K562 (cell line): ENCODE data around the gene BZW2. TPM values are rescaled to one million over a fixed set of nuclear protein-coding genes. Genes with fewer than 3 reads are reported as not detected.

Experiments used
- ARID2 ChIP-seq: fragments of 450-650 bp; IDR thresholded peaks from 2 replicates; pipeline ENCODE4 v1.6.1; 2017; ENCODE audit warnings: antibody characterized with exemption, mild to moderate bottlenecking
- ARNT ChIP-seq, 2 experiments: fragments of 450-650 bp; IDR thresholded peaks; 2 replicates each; pipeline ENCODE4 v1.6.1; 2016; ENCODE audit warnings: mild to moderate bottlenecking in 1 of 2
- COPS2 ChIP-seq: fragments of 450-650 bp; conservative IDR thresholded peaks from 2 replicates; pipeline ENCODE4 v1.6.1; 2016; ENCODE audit warnings: mild to moderate bottlenecking, moderate library complexity
- CREB1 ChIP-seq, 2 experiments: sonication (generic) in 1 of 2; formaldehyde crosslinking in 1 of 2; IDR thresholded peaks; 2 replicates each; pipeline versions ENCODE4 v1.6.1 to v1.8.0; 2012 to 2022; ENCODE audit warnings: inconsistent platforms in 1 of 2, mild to moderate bottlenecking in 1 of 2, missing genetic modification reagents in 1 of 2, moderate library complexity in 1 of 2
- CXXC5 ChIP-seq: fragments of 250-450 bp; sonication (Bioruptor Pico); IDR thresholded peaks from 2 replicates; pipeline ENCODE4 v1.8.0; 2022; ENCODE audit warnings: inconsistent platforms, mild to moderate bottlenecking, moderate library complexity
- E4F1 ChIP-seq: fragments of 250-450 bp; sonication (Bioruptor Pico); IDR thresholded peaks from 2 replicates; pipeline ENCODE4 v1.5.0; 2021; ENCODE audit warnings: mild to moderate bottlenecking, borderline replicate concordance
- EHMT2 ChIP-seq: fragments of 450-650 bp; IDR thresholded peaks from 2 replicates; pipeline ENCODE4 v1.6.1; 2018; ENCODE audit warnings: antibody characterized with exemption
- FOSL1 ChIP-seq: fragments of 200-800 bp; sonication (Bioruptor generic); conservative IDR thresholded peaks from 2 replicates; pipeline ENCODE4 v1.6.1; 2016; ENCODE audit warnings: missing genetic modification characterization, missing compliant biosample characterization
- GABPA ChIP-seq: fragments of 200-800 bp; sonication (Bioruptor generic); conservative IDR thresholded peaks from 2 replicates; pipeline ENCODE4 v1.6.1; 2016; ENCODE audit warnings: low read depth, missing genetic modification characterization, missing compliant biosample characterization
- HES1 ChIP-seq: fragments of 450-650 bp; IDR thresholded peaks from 2 replicates; pipeline ENCODE4 v1.6.1; 2016; ENCODE audit warnings: low read depth, mild to moderate bottlenecking, moderate library complexity
- HMG20B ChIP-seq: fragments of 250-450 bp; sonication (Bioruptor Pico); IDR thresholded peaks from 2 replicates; pipeline ENCODE4 v1.5.0; 2021; ENCODE audit warnings: mild to moderate bottlenecking
- KAT2B ChIP-seq: IDR thresholded peaks from one replicate; pipeline ENCODE4 v1.6.1; 2012; ENCODE audit warnings: low read depth, mild to moderate bottlenecking, control low read depth, inconsistent platforms, low read length, moderate library complexity
- MNT ChIP-seq, 2 experiments: fragments of 450-650 bp; conservative IDR thresholded peaks; 2 replicates each; pipeline ENCODE4 v1.6.1; 2017; ENCODE audit warnings: mild to moderate bottlenecking in 2 of 2, moderate library complexity in 2 of 2
- MYC ChIP-seq, 2 experiments: fragments of 250-450 bp in 1 of 2; sonication (Bioruptor Pico) in 1 of 2; IDR thresholded peaks; 2 replicates each; pipeline versions ENCODE4 v1.5.1 to v1.6.1; 2012 to 2021; ENCODE audit warnings: low read depth in 2 of 2, borderline replicate concordance in 1 of 2, improper control_type of control experiment in 1 of 2, low read length in 1 of 2, mild to moderate bottlenecking in 1 of 2, moderate library complexity in 1 of 2
- RUNX1 ChIP-seq: sonication (generic); IDR thresholded peaks from 2 replicates; pipeline ENCODE4 v1.6.1; 2016; ENCODE audit warnings: antibody characterized with exemption, low read depth
- SIN3A ChIP-seq, 2 experiments: fragments of 150-350 bp in 1 of 2; IDR thresholded peaks; 2 replicates each; pipeline ENCODE4 v1.6.1; 2011 to 2016; ENCODE audit warnings: borderline replicate concordance in 2 of 2, low read depth in 2 of 2, low read length in 2 of 2, mild to moderate bottlenecking in 2 of 2, moderate library complexity in 2 of 2; ENCODE audit not compliant: control insufficient read depth in 1 of 2
- SMAD3 ChIP-seq: fragments of 450-650 bp; formaldehyde crosslinking; conservative IDR thresholded peaks from 2 replicates; pipeline ENCODE4 v1.4.0; 2020; ENCODE audit warnings: mild to moderate bottlenecking
- SUPT5H ChIP-seq: fragments of 450-650 bp; IDR thresholded peaks from 2 replicates; pipeline ENCODE4 v1.6.1; 2016
- TAF1 ChIP-seq: IDR thresholded peaks from 2 replicates; pipeline ENCODE4 v1.6.1; 2011; ENCODE audit warnings: mild to moderate bottlenecking, low read length, moderate library complexity; ENCODE audit not compliant: insufficient read depth, control insufficient read depth, severe bottlenecking; ENCODE audit errors: extremely low read depth
- ZNF124 ChIP-seq: sonication (generic); formaldehyde crosslinking; IDR thresholded peaks from 2 replicates; pipeline ENCODE4 v1.8.1; 2022; ENCODE audit warnings: missing genetic modification reagents
- ZNF282 ChIP-seq: sonication (generic); formaldehyde crosslinking; IDR thresholded peaks from 2 replicates; pipeline ENCODE4 v1.8.1; 2023; ENCODE audit warnings: missing genetic modification reagents
- ZNF408 ChIP-seq: fragments of 250-450 bp; sonication (Bioruptor Pico); IDR thresholded peaks from 2 replicates; pipeline ENCODE4 v1.4.0; 2020; ENCODE audit warnings: low read depth, mild to moderate bottlenecking, moderate library complexity
- ZNF41 ChIP-seq: fragments of 250-450 bp; sonication (Bioruptor Pico); conservative IDR thresholded peaks from 2 replicates; pipeline ENCODE4 v1.4.0; 2020; ENCODE audit warnings: mild to moderate bottlenecking
- ZNF717 ChIP-seq: fragments of 250-450 bp; sonication (Bioruptor Pico); IDR thresholded peaks from 2 replicates; pipeline ENCODE4 v1.5.0; 2021
- polyA plus RNA-seq, 8 experiments: library from polyadenylated mRNA; depleted of rRNA in 4 of 8; stranded (reverse) in 5 of 8; unstranded in 3 of 8; fragments of >200 nt; fragmentation: Nextera tagmentation in 2 of 8; fragmentation: Illumina TruSeq in 1 of 8; extraction: Ambion mirVana in 2 of 8; extraction: Trizol in 1 of 8; gene quantifications; 2 replicates each; pipeline versions ENCODE4 v1.2.1 to v1.2.3, GENCODE V29; 2011 to 2014; ENCODE audit warnings: inconsistent platforms in 1 of 8, missing spikeins in 1 of 8
- total RNA-seq, 7 experiments: library from RNA; depleted of rRNA in 6 of 7; stranded (reverse); fragments of >200 nt in 6 of 7; fragmentation: Illumina TruSeq in 2 of 7; extraction: Trizol in 2 of 7; gene quantifications; 2 replicates each; pipeline versions ENCODE4 v1.2.1 to v1.2.3, GENCODE V29; 2011 to 2021; ENCODE audit warnings: low replicate concordance in 1 of 7

Gene BZW2
- total and polyA plus RNA-seq, 9 of the 15 experiments (the other 6 are each of a cell fraction or from before 2014, with no cell fraction given), result 140 to 316 (median 173) TPM

GRCh38 chr7:16740623-16740953 lies 94.6 kb downstream of the BZW2 start (continued):
- TF ChIP-seq CXXC5 (CRISPR knock-in tag) (0 out of 2 replicates have a peak, but pooled peaks have one; percentile 4), E4F1 (CRISPR knock-in tag) (no peak), EHMT2 (no peak), SIN3A (IDR thresholded peaks at IDR 0.05; ENCODE audit: borderline replicate concordance in 2 of 2, control insufficient read depth in 1 of 2, low read depth in 2 of 2, low read length in 2 of 2) (no peak), ZNF124 (CRISPR knock-in tag) (no peak), MYC (IDR thresholded peaks at IDR 0.05; ENCODE audit: low read depth, low read length) (no peak), MYC (CRISPR knock-in tag; IDR thresholded peaks at IDR 0.05; ENCODE audit: borderline replicate concordance, low read depth) (no peak), ARID2 (no peak), TAF1 (no peak), HES1 (0 out of 2 replicates have a peak, but pooled peaks have one; percentile 3), RUNX1 (no peak), KAT2B (no peak), CREB1 (IDR thresholded peaks at IDR 0.05) (no peak), CREB1 (CRISPR knock-in tag; IDR thresholded peaks at IDR 0.05) (peak; percentile 4; the same call in 1 of the 2 replicates), HMG20B (CRISPR knock-in tag) (no peak), ZNF41 (CRISPR knock-in tag) (no peak), ZNF408 (CRISPR knock-in tag) (no peak), SMAD3 (CRISPR knock-in tag) (no peak), SUPT5H (no peak), GABPA (tag) (0 out of 2 replicates have a peak, but pooled peaks have one; percentile 10), ZNF282 (CRISPR knock-in tag) (no peak), MNT (conservative IDR thresholded peaks at IDR 0.05) (0 out of 4 replicates have a peak, but pooled peaks of 1 of the 2 experiments have one; percentile 41), ZNF717 (CRISPR knock-in tag) (no peak), ARNT (IDR thresholded peaks at IDR 0.05) (0 out of 4 replicates have a peak, but pooled peaks of 1 of the 2 experiments have one; percentile 23), FOSL1 (tag) (peak; percentile 78), COPS2 (no peak)
